HCT116 (cell line): ENCODE data around the gene CCDC63.
"Not testable (repeated sequence)": the region's sequence is repeated elsewhere in the genome, so short reads cannot be mapped to it uniquely, and the experiment has no call there.

ENCODE experiments used
- CTCF ChIP-seq, 3 experiments: fragments of 200-600 bp in 1 of 3; sonication (generic) in 1 of 3; IDR thresholded peaks in 2 of 3; conservative IDR thresholded peaks in 1 of 3; 2 replicates each; pipeline ENCODE4 v1.5.1; 2012 to 2017; ENCODE audit warnings: low read depth in 2 of 3, low read length in 2 of 3, antibody characterized with exemption in 1 of 3, borderline replicate concordance in 1 of 3, control low read depth in 1 of 3, mild to moderate bottlenecking in 1 of 3, mixed read lengths in 1 of 3, mixed run types in 1 of 3, moderate library complexity in 1 of 3; ENCODE audit not compliant: insufficient read depth in 1 of 3
- ELF1 ChIP-seq: IDR thresholded peaks from 2 replicates; pipeline ENCODE4 v1.6.1; 2012; ENCODE audit warnings: low read depth, borderline replicate concordance
- EZH2 ChIP-seq: fragments of 200-600 bp; sonication (generic); IDR thresholded peaks from 2 replicates; pipeline ENCODE4 v1.6.1; 2017; ENCODE audit warnings: antibody characterized with exemption, mixed run types
- EZH2phosphoT487 ChIP-seq: fragments of 200-600 bp; IDR thresholded peaks from 2 replicates; pipeline ENCODE4 v1.6.1; 2018; ENCODE audit warnings: antibody characterized with exemption, borderline replicate concordance
- MAX ChIP-seq: IDR thresholded peaks from 2 replicates; pipeline ENCODE4 v1.6.1; 2012
- POLR2AphosphoS5 ChIP-seq: IDR thresholded peaks from 2 replicates; pipeline ENCODE4 v1.6.1; 2011; ENCODE audit warnings: mild to moderate bottlenecking, low read depth, low read length, moderate library complexity
- SRF ChIP-seq: IDR thresholded peaks from 2 replicates; pipeline ENCODE4 v1.6.1; 2012; ENCODE audit warnings: low read depth

GRCh38 chr12:110950867-110951266 is 104.1 kb downstream of the CCDC63 start:
- not testable (repeated sequence) for TF ChIP-seq CTCF (IDR thresholded peaks at IDR 0.05 in 2 of 3, conservative IDR thresholded peaks at IDR 0.05 in 1 of 3; ENCODE audit: borderline replicate concordance in 1 of 3, insufficient read depth in 1 of 3, low read depth in 2 of 3, low read length in 2 of 3); EZH2phosphoT487; SRF; EZH2; POLR2AphosphoS5; MAX; ELF1
